Measurements from ENCODE around the gene MFSD6. TPM values are rescaled to one million over a fixed set of nuclear protein-coding genes. Genes with fewer than 3 reads are reported as not detected.

Gene MFSD6
- total RNA-seq, 2 donors from 2014 or later = 1.2 to 3.2 TPM

DNA sequence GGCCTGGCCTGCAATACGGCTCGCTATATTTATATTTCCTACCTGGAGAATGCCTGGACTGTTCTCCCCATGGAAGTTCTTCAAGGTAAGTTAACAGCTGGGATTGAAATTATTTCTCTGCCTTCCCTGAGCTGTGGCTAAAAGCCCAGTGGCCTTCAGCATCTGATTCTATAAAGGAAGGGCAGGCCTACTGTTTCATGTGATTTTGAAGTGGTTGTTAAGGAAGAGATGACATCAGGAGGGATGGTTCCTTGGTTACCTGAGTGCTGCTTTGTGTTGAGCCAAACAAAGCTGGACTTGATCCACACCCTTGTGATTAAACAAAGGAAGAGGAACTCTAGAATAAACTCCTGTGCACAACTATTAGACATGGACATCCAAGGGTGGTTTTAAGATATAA is 61.6 kb downstream of the MFSD6 start:
- no peak overlapping the region for H3K9ac ChIP-seq (ENCODE audit: extremely low read depth, low read length, poor library complexity, severe bottlenecking)
- H3K4me1 ChIP-seq (ENCODE audit: control insufficient read depth, insufficient read depth, low read length) = no peaks in the 10 kb centered on the region
- H3K9me3 Mint-ChIP-seq = peaks cover 31% of the 10 kb centered on the region
- no peak for DNase-seq
- no peaks in the 10 kb centered on the region for H3K27me3 ChIP-seq (ENCODE audit: control insufficient read depth, insufficient read depth, low read length, poor library complexity, severe bottlenecking)
- WGBS, 2 experiments (ENCODE audit: insufficient coverage in 1 of 2, insufficient read length in 1 of 2) = 98% methylated on average over 2 of the region's 2 CpGs; no CpG with 5 or more reads in 1 of the 2 experiments
- peaks cover 9% of the 10 kb centered on the region for H3K36me3 Mint-ChIP-seq (ENCODE audit: low read depth)
- H3K27ac ChIP-seq (ENCODE audit: low read depth, low read length) = no peak overlapping the region
- H3K4me1 Mint-ChIP-seq = no peaks in the 10 kb centered on the region
- no peak overlapping the region for H3K4me3 ChIP-seq (ENCODE audit: low read length)
- TF ChIP-seq, protein P1, sequence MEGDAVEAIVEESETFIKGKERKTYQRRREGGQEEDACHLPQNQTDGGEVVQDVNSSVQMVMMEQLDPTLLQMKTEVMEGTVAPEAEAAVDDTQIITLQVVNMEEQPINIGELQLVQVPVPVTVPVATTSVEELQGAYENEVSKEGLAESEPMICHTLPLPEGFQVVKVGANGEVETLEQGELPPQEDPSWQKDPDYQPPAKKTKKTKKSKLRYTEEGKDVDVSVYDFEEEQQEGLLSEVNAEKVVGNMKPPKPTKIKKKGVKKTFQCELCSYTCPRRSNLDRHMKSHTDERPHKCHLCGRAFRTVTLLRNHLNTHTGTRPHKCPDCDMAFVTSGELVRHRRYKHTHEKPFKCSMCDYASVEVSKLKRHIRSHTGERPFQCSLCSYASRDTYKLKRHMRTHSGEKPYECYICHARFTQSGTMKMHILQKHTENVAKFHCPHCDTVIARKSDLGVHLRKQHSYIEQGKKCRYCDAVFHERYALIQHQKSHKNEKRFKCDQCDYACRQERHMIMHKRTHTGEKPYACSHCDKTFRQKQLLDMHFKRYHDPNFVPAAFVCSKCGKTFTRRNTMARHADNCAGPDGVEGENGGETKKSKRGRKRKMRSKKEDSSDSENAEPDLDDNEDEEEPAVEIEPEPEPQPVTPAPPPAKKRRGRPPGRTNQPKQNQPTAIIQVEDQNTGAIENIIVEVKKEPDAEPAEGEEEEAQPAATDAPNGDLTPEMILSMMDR (conservative IDR thresholded peaks at IDR 0.05) = no peak
- no peaks in the 10 kb centered on the region for H3K27me3 Mint-ChIP-seq (ENCODE audit: insufficient read depth)
- no peaks in the 10 kb centered on the region for H3K9me3 ChIP-seq (ENCODE audit: control insufficient read depth, low read length)
- H3K27ac Mint-ChIP-seq = no peak overlapping the region
- H3K36me3 ChIP-seq (ENCODE audit: control insufficient read depth, insufficient read depth, low read length) = no peaks in the 10 kb centered on the region
- H3K4me3 Mint-ChIP-seq = no peak overlapping the region

- H3K27ac Mint-ChIP-seq = no peak overlapping the region
Observed at GRCh38 chr2:190470256-190470826, 62.2 kb downstream of the MFSD6 start.

DNA sequence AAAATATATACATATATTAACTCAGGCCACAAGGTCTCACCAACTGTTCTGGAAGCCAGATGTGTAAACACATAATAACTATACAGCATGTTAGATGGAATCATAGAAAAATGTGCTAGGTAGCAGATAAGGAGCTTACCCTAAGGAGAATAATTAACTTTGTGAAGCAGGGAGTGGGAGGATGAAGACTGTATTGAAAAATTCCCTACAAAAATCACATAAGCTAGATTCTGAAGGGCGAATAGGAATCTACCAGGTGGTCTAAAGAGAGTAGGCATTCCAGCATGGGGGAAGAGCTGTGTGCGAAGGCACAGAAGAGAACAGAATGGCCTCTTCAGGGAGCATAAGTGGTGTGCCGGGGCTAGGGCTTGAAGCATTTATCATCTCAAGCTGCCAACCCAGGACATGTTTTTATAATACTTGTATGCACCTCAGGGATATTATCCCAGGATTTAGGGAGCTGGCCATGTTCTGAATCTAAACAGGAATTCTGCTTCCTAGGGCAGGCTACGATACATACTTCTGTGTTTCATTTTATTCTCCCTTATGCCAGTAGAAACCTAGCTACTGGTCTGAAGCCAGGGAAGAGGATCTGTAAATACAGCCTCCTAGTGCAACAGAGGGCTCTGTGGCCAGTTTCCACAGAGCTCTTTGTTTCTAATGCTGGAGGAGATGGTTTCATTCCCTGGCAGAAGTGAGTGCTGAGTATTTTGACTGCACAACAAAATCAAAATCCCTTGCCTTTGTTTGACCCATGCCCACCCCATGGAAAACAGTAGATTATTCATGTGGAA is 69.7 kb downstream of the MFSD6 start:
- Mint-ChIP-seq H3K27ac (no peak overlapping the region), H3K36me3 (ENCODE audit: low read depth) (peaks cover 2% of the 10 kb centered on the region), H3K4me1 (no peaks in the 10 kb centered on the region), H3K9me3 (peaks cover 10% of the 10 kb centered on the region), H3K4me3 (no peak overlapping the region), H3K27me3 (ENCODE audit: insufficient read depth) (no peaks in the 10 kb centered on the region)
- Histone ChIP-seq H3K27me3 (ENCODE audit: control insufficient read depth, insufficient read depth, low read length, poor library complexity, severe bottlenecking) (no peaks in the 10 kb centered on the region), H3K4me3 (ENCODE audit: low read length) (no peak overlapping the region), H3K9ac (ENCODE audit: extremely low read depth, low read length, poor library complexity, severe bottlenecking) (no peak overlapping the region), H3K9me3 (ENCODE audit: control insufficient read depth, low read length) (no peaks in the 10 kb centered on the region), H3K4me1 (ENCODE audit: control insufficient read depth, insufficient read depth, low read length) (no peaks in the 10 kb centered on the region), H3K27ac (ENCODE audit: low read depth, low read length) (no peak overlapping the region), H3K36me3 (ENCODE audit: control insufficient read depth, insufficient read depth, low read length) (no peaks in the 10 kb centered on the region)
- DNase-seq = no peak
- TF ChIP-seq, protein P1 (conservative IDR thresholded peaks at IDR 0.05) = no peak
- 92 to 94% methylated on average over 3 to 4 of the region's 4 CpGs for WGBS, 2 experiments (ENCODE audit: insufficient coverage in 1 of 2, insufficient read length in 1 of 2)

More at GRCh38 chr2:190470256-190470826, 62.2 kb downstream of the MFSD6 start:
- H3K4me1 Mint-ChIP-seq = no peaks in the 10 kb centered on the region
- H3K27me3 Mint-ChIP-seq (ENCODE audit: insufficient read depth) = no peaks in the 10 kb centered on the region
- no peak for DNase-seq
- H3K4me1 ChIP-seq (ENCODE audit: control insufficient read depth, insufficient read depth, low read length) = no peaks in the 10 kb centered on the region
- peaks cover 9% of the 10 kb centered on the region for H3K36me3 Mint-ChIP-seq (ENCODE audit: low read depth)
- H3K9me3 ChIP-seq (ENCODE audit: control insufficient read depth, low read length) = no peaks in the 10 kb centered on the region
- no peak overlapping the region for H3K27ac ChIP-seq (ENCODE audit: low read depth, low read length)
- TF ChIP-seq, protein P1 (conservative IDR thresholded peaks at IDR 0.05) = no peak
- peaks cover 31% of the 10 kb centered on the region for H3K9me3 Mint-ChIP-seq
- no peaks in the 10 kb centered on the region for H3K36me3 ChIP-seq (ENCODE audit: control insufficient read depth, insufficient read depth, low read length)
- no peaks in the 10 kb centered on the region for H3K27me3 ChIP-seq (ENCODE audit: control insufficient read depth, insufficient read depth, low read length, poor library complexity, severe bottlenecking)
- 83 to 98% methylated on average over 1 to 4 of the region's 5 CpGs for WGBS, 2 experiments (ENCODE audit: insufficient coverage in 1 of 2, insufficient read length in 1 of 2)
- H3K9ac ChIP-seq (ENCODE audit: extremely low read depth, low read length, poor library complexity, severe bottlenecking) = no peak overlapping the region
- H3K4me3 Mint-ChIP-seq = no peak overlapping the region
- no peak overlapping the region for H3K4me3 ChIP-seq (ENCODE audit: low read length)
